NCI-H345 treated with DMSO at 0.1 percent for 48 hours (cell line): ENCODE measurements around the gene PON1.

Experiments
- DNase-seq: peaks from one replicate; lab custom pipeline; 2025; ENCODE audit not compliant: unreplicated experiment; lab: John Stamatoyannopoulos, UW

The PON1 gene

GRCh38 chr7:95317966-95318365 is 6.4 kb downstream of the PON1 start:
- no peak for DNase-seq

GRCh38 chr7:95317546-95317945 is 6.8 kb downstream of the PON1 start:
- no peak for DNase-seq

GRCh38 chr7:95316588-95316987 is 7.7 kb downstream of the PON1 start:
- DNase-seq = no peak

GRCh38 chr7:95312561-95312960 is 11.8 kb downstream of the PON1 start:
- no peak for DNase-seq

- no peak for DNase-seq
These were observed 12.9 kb downstream of the PON1 start for GRCh38 chr7:95311389-95311788.

GRCh38 chr7:95309951-95310350 is 14.4 kb downstream of the PON1 start:
- no peak for DNase-seq

GRCh38 chr7:95304990-95305389 is 19.3 kb downstream of the PON1 start:
- no peak for DNase-seq

GRCh38 chr7:95303013-95303905 is 21.1 kb downstream of the PON1 start:
- no peak for DNase-seq

- DNase-seq = no peak
These were observed 26.2 kb downstream of the PON1 start for GRCh38 chr7:95298091-95298490.

- DNase-seq = no peak
These were observed 27.3 kb downstream of the PON1 start for GRCh38 chr7:95297041-95297440.

GRCh38 chr7:95296456-95296855 is 27.9 kb downstream of the PON1 start:
- DNase-seq = no peak

- no peak for DNase-seq
These were observed 28.9 kb downstream of the PON1 start for GRCh38 chr7:95295397-95295796.

GRCh38 chr7:95290166-95290830 is 34.0 kb downstream of the PON1 start:
- no peak for DNase-seq

GRCh38 chr7:95286096-95286495 is 38.2 kb downstream of the PON1 start:
- no peak for DNase-seq

GRCh38 chr7:95279417-95279816 is 44.9 kb downstream of the PON1 start:
- no peak for DNase-seq

GRCh38 chr7:95276114-95276513 is 48.2 kb downstream of the PON1 start:
- no peak for DNase-seq

- no peak for DNase-seq
These were observed 54.7 kb downstream of the PON1 start for GRCh38 chr7:95269640-95270039.

- DNase-seq = no peak
These were observed 56.6 kb downstream of the PON1 start for GRCh38 chr7:95267754-95268153.

- DNase-seq = no peak
These were observed 58.7 kb downstream of the PON1 start for GRCh38 chr7:95265634-95266033.

GRCh38 chr7:95264363-95264891 is 59.9 kb downstream of the PON1 start:
- no peak for DNase-seq

GRCh38 chr7:95263785-95264362 is 60.5 kb downstream of the PON1 start:
- no peak for DNase-seq

GRCh38 chr7:95262875-95263274 is 61.5 kb downstream of the PON1 start:
- DNase-seq = no peak
